Measurements from ENCODE around the gene PRKCA.

DNA sequence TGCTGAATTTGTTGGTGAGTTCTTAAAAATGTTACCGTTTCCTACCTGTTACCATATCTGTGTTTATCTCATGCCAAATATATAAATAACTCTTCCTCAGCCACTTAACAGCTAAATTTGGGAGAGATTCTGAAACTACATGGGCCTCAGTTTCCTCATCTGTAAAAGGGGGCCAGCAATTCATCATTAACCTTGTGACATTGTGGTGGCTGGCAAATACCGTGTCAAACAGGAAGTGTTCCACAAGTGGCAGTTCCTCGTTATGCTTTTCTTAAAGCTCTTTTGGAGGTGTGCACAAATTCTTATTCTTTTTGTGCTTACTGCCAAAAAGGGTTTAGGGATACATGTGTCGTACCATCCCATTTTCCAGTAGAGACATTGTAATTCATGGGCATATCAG is 312.1 kb downstream of the PRKCA start:
- TF ChIP-seq POLR2AphosphoS5 (IDR thresholded peaks at IDR 0.05; ENCODE audit: borderline replicate concordance, low read depth, low read length) = no peak
- TF ChIP-seq EZH2 (IDR thresholded peaks at IDR 0.05) = no peak
- no peak for TF ChIP-seq FOXP2 (optimal IDR thresholded peaks at IDR 0.05; ENCODE audit: control extremely low read depth, extremely low read length, insufficient read depth)

Data from SK-N-MC (cell line).